ENCODE measurements around the gene ZMAT5.

Gene ZMAT5

DNA sequence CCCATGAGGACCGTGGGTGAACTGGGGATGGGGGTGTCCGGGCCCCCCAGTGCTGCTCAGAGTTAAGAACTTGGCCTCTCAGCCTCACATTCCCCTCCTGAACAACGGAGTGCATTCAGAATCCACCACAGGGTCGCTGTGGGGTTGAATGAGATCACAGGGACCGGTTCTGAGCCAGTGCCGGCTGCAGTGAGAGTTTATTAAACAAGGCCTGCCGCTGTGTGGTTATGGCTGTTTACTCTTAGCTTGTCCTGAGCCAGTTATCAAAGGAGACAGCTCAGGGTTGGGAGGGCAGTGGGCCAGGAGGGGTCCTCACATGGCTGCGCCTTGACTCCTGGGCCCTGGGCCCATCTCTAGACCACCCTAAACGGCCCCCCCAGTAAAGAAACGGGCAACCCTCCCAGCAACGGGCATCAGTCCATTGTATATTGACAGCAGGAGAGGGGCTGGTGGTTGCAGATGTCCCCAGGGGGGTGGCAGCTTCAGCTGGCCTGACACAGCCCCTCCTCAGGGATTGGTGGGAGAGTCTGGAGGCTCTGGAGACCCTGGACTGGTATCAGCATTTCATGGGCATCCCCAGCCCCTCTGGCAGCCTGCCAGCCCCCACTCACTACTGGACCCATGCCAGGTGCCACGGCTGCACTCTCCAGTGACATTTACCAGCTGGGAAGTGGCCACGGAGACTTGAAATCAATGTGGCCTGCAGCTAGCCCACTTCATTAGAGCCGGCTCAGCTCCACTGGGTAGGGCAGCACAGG lies 62.1 kb downstream of the ZMAT5 start:
- DNase-seq: peak; percentile 27

DNA sequence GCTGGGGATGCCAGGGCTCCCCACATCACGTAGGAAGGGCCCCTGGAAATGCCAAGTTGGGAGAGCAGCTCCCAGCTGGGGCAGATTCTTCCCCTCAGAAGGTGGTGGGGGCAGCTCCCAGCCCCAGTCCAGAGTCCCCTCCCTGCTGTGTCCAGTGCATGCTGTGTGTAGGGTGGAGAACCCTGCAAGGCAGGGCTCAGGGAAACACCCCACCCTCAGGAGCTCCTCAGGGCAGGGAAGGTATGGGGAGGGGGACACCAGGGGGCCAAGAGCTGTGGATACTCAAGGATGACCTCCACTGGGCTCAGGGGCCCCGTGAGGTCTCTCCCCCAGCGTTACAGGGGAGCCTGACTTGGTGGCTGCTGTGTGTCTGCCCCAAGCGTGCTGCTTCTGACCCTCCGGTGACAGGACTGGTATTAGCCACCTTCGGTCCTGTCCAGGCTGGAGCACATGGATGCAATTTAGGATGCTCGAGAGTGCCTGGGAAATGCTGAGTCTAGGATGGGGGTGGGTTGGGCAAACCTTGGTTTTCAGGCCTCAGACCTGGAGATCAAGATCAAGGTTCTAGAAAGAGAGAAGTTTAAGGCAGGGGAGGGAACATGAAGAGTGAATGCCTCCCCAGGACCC lies 63.1 kb downstream of the ZMAT5 start:
- no peak for DNase-seq

DNA sequence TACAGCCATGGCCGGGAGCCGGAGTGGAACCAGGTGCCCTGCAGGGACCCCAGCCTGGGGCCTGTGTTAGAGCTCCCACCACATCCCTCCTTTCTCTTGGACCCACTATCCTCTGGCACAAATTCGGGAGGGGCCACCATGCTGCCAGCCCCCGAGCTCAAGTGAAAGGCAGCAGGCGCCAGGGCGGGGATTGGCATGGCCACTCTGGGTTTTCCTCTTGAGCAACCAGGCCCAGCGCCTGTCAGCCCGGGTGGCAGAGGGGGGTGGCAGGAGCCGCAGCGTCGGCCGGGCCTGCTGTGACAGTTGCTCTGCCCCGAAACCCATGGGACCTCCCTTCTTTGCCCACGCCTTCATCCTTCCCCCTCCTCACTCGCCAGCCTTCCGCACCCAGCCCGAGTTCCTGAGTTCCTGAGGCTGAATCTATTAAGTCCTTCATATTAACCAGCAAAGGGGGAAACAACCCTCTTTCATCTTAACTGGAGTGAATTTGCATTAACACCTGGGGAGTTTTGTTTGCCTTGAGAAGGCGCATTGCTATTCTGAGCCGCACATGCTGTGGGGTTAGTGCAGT lies 63.8 kb downstream of the ZMAT5 start:
- DNase-seq: no peak

DNA sequence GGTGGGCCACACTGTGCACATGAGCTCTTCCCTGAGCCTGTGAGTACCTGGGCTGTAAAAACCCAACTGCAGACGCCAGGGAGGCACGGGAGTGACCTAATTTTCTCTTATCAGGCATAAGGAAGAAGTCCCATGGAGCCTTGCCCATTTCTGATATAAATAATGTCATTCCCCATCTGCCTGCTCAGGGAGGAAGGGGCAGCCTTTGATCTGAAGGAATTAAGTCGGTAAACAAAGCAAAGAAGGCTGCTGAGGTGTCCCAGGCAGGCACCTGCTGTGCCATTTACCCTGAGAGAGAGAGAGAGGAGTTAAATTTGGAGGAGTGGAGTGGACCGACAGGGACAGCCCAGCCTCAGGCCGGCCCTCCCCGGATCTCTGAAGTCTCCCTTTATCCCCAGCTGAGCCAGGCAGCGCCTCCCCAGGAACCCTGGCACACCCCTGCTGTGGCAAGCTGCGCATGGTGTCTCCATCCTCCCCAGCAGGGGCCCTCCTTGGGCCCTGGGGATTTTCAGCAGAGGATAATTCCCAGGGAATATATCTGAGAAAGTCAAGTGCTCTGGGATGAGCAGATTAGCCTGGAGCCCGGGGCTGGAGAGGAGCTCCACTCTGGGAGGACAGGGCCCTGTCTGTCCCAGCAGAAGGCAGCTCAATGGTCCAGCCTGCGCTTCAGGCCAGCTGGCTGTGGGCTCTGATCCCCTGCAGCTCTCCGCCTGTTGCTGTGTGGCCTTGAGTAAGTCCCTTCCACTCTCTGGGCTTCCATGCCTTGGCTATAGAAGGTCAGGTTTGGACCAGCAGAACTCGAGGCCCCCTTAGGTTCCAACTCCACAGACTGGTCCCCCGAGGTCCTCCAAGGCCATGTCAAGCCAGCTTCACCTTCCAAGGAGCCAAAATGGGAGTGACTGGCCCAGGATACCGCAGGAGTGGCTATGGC lies 64.5 kb downstream of the ZMAT5 start:
- peak; percentile 79 for DNase-seq

DNA sequence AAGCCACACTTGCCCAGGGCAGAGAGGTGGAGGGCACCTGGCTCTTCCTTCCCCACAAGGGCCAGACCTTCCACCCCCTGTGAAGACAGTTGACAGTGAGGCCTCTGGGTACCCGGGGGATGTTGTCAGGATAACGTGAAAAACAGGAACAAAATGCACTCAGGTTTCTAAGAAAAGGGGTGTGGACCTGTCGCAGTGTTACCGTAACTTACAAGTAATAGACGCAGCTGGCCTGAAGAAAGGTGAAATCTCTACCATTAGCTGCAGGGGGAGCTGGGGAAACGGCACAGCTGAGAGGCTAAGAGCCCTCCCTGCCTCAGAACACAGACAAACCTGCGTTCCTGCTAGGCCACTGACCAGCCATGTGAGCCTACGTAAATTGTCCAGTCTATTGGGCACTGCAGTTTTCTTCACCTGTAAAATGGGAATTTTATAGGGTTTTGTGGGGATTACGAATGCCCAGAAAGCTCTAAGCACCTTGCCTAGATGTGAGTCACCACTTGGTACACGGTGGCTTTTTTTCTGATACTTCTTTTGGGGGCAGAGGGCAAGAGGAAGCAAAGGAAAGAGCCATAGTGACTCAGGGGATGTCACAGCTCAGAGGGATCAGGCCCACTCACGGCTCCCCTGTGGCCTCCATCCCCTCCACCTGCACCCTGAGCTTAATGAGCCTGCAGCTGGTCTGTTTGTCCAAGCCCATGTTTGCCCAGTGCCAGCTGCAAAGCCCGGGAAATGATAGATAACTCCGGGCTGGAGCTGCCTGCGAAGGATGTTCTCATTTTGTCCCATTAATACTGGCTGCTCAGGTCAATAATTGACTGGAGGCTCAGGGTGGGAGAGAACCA lies 65.4 kb downstream of the ZMAT5 start:
- peak; percentile 91 for DNase-seq

DNA sequence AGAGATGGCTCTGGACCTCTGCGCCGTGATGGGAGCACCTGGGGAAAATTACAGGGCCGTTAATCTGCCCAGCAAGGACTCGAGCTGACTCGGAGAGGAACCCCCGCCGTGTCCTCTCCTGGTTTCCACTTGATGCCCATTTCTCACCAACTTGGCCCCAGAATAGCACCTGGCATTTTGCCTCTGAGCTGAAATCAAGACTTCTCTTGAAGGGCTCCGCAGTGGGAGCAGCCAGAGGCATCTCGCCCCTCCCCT lies 66.0 kb downstream of the ZMAT5 start:
- no peak for DNase-seq

DNA sequence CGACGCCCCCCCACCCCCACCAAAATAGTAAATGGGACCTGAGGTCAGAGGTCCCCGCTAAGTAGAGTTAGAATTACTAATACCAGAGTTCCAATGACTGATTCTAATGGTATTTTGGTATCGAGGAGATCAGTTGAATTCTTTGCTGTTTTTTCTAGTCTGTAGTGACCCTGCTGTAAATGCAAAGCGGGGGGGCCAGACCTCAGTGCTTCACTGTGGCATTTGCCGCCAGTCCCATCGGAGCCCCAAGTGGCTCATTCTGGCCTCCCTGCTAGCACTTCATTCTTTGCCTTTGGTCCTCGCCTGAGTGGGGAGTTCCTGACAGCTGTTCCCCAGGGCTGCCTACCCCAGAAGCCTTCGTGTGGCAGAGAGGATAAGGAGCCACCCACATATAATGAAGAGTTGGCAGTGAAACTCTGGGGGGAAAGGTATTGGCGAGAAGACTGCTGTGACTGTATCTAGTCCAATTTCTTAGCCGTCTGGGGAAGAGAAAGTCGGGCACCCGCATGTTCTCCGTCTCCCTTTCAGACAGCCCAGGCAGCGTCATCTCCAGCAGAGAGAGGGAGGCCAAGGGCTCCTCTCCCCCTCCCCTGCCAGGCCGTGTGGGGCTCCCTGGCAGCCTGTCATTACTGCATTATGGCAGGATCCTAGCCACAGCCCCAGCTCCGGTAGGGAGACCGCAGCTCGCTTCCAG lies 66.5 kb downstream of the ZMAT5 start:
- peak; percentile 52 for DNase-seq

DNA sequence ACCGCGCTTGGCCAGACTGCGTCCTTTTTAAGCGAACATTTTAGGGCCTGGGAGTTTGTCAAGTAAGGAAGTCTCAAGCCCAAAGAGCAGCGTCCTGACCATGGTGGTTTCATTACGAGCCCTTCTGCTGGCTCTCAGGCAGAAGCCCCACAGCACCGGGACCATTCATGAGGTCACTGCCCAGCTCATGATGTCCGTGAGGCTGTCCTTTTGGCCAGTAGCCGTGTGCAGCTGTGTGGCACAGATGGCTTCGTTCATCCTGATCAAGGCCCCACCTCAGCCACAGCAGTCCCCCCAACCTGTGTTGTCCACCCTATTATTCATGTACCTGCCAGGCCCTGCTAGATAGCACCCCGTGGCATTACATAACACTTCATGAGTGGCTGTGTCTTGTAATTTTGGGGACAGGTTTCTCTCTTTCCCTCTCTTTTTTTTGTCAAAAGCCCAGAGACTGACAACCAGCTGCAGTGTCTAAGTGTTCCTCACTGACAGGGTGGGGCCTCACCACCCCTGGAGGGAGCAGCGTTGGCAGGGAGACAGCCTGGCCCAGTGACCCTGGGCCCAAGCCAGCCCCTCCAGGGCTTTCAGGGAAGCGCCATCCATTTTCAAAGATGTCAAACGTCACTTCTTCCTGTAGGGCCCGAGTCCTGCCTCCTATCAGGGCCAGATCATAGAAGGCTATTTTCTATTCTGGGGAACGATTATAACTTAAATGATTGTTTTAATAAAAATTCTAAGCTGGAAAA lies 68.8 kb downstream of the ZMAT5 start:
- DNase-seq: peak; percentile 36

DNA sequence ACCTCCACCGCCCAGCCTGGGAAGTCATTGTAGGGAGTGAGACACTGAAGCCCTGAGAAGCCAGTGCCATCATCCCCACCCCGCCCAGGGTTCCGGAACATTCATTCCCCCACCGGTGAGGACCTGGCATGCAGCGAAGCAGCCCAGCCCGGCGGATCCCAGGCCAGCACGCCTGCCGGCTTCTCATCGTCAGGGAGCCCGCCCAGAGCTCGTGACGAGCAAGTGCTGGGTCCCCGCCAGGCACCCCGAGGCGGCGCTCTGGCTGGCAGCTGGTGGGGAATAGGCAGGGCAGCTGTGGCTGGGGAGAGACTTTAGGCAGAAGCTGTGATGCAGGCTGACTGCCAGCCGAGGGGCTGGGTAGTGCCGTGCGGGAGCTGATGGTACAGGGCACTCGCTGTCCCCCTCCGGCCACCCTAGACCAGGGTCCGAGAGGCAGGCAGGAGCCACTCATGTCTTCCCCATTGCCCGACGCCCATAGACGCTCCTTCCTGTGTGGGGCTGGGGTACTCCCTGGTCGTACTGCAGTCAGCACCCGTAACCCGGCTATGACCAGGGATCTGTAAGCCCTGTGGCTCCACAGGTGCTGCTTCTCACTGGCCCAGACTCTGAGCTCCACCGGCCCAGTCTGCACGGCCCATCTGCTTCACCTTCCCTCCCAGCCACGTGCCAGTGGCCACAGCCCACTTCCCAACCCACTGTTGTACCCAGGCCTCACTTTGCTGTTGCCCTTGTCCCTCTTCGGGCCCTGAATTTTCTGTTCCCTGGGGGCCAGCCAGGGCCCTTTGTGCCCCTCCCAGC lies 71.5 kb downstream of the ZMAT5 start:
- DNase-seq: no peak

DNA sequence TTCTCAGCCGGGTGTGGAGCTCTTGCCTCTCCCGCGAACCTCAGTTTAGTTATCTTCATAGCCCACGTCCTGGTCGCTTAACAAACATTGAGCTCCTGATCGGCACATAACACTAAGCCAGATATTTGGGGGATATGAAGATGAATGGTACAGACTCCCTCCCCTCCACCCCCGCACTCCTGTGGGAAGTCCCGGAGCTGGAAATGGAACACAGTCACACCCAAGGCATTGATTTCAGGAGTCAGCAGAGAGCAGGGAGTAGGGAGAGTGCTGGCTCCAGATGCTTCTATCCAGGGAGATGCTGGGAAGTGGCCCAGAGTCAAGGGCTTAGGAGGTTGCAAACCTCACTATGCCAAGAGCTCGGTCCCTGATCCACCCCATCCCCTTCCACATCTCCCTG lies 73.1 kb downstream of the ZMAT5 start:
- DNase-seq: no peak

DNA sequence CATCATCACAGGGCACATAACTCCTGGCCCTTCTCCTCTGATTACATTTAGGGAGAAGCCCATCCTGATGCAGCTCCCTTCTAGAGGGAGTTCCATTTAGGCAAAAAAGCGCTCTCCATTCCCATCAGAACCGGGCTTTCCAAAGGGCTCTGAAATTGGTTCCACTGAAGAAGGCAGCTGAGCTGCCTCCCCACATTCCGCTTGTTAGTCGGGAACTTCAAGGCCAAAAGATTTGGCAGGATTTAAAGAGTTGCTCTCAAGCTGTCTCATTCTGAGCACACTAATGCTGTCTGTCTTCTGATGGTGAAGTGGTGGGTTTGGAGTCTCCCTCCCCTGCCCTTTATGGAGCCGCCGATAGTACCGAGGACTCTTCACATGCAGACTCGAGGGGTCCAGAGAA lies 73.6 kb downstream of the ZMAT5 start:
- no peak for DNase-seq

DNA sequence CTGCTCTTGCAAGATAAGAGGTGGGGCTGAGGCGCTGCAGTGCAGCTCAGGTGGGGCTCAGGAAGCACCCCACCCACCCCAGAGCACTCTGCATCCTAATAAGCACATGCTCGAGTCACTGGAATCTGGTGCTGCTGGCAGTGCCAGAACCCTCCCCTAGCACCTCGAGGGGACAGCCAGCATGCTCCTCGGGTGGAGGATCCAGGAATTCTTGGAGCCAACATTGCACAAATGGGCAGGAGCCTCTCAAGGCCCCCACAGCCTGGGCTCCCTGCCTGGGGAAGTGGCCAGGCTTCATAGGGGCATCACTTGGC lies 74.5 kb downstream of the ZMAT5 start:
- peak; percentile 56 for DNase-seq

DNA sequence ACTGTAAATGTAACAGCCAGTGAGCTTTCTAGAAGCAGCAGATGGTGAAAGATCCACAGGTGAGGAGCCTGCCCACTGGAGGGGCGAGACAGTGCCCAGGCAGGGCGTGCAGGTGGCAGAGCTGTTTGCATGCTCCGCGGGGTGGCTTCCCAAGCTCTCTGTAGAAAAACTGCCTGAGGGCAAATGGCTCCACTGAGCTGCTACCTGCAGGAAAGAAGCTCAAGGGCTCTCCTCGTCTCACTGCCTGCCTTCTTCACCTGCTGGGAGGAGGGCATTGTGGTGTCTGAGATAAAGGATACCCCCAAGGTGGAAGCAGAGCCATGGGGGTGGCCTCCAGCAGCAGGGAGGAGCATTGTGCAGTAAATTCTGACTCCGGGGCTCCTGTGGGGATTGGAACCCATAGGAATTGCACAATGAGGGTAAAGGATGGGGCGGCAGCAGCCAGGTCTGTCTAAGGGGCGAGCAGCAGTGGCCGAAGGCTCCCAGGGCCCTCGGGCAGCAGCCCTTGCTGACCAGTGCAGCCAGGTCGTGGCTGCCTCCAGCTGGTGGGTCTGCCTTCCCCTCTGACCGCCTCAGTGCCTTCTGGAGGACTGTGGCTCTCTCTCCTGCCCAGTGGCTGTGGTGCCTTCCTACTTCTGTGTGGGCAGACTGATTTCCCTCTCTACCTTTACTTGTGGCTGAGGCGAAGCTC lies 75.0 kb downstream of the ZMAT5 start:
- DNase-seq: no peak

DNA sequence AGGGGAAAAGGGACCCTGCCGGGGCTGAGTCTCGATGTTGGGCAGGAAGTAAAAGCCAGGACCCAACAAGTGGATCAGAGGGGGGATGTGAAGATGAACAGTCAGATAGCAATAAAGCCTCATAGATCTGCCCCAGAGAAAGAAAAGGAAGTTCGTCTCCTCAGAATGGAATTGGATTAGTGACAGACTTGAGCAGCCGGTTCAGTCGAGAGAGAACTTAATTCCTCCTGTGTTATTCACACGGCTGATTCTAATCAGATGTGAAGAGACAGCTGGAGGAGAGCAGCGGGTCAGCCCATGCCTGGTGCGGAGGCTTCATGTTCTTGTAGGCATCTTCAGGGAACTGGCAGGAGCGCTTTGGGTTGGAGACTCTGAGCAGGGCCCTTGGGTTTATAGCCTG lies 76.3 kb downstream of the ZMAT5 start:
- no peak for DNase-seq

DNA sequence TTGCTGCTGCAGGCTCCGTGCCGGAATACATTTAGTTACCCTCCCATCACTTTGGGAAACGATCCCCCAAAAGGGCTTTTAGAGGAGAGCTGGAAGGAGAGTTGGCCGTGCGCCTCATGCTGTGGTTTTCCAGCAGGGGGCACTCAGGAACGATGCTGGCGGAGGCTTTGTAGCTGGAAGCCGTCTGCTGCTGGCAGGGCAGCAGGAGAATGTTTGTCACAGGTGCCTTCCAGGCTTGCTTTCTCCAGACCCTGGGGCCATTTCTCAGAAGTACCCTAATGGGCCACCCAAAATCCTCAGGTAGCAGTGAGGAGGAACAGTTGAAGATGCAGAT lies 77.0 kb downstream of the ZMAT5 start:
- peak; percentile 62 for DNase-seq

DNA sequence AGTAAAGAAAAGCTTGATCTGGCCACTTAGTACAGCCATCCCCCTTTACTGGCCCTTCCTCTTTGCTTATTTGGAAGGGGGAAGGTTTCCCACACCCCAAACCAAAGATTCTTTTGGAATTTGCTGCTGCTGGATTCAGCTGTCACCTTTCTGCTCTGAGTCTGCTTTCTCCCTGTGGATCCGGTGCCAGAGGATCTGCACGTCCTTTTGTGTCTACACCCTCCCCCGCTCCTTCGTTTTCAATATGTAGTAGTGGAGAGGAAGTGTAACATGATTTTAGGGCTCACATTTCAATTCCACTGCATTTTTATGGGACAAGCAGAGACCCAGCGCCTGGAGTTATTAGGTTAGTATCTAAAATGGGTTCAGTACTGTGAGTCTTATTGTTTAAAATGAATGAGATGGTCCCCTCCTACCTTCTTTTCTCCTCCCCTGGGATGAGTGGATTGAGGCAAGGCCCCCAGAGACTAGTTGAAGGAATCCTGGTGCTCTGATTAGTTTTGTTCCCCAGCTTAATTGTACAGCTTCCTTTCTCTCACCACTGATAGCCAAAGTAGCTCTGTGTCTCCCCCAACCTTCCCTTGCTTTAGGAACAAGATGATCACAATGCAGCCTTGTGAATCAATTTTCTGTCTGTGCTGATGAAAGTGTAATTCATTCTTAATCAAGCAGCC lies 77.5 kb downstream of the ZMAT5 start:
- no peak for DNase-seq

DNA sequence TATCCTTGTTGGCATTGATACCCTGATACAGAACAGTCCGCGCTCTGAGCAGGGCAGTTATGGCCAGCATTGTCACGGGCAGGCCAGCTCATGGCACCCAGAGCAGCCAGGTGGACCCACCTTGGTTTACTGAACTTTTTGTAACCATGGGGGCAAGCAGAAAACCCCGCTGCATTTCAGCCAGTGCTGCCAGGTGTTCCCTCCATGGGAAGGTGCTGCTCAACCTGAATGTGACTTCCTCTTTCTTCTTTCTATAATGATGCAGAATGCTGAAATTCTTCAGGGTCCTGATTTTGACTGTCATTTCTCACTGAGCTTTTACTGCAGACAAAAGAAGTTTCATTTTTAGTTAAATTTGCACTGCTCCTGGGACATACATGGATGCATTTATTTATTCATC lies 82.6 kb downstream of the ZMAT5 start:
- no peak for DNase-seq

DNA sequence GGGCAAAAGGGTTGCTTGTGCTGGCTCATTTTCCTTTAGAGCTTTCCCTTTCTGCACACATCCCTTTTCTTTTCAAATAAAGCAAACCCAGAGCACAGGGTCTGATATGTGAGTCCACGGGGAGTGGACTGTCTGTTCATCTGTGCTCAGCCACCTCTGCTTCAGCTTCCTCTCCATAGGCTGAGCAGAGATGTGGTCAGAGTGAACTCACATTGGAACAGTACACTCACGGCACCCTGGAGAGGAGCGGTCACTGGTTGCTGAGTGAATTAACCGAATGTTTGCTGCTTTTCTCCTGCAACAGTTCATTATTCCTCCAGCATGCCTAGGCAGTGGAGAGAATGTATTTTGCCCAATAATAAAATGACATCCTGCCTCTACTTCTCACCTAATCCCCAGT lies 83.3 kb downstream of the ZMAT5 start:
- DNase-seq: no peak

Measured in hematopoietic multipotent progenitor cell treated with erythropoietin and hydrocortisone succinate and interleukin-3 and kit ligand, for 8 days (in vitro differentiated cells).